K562 (cell line): ENCODE data around the gene DOCK4. TPM values are rescaled to one million over a fixed set of nuclear protein-coding genes. Genes with fewer than 3 reads are reported as not detected.

ENCODE experiments used
- ATAC-seq: fragments of 200-7000 bp; cut with Tn5 transposase; 3 replicates; pipeline ENCODE4 v1.9.1; 2020; ENCODE audit warnings: moderate library complexity
- BruUV-seq: library from RNA; stranded (reverse); fragments of 400-500 nt; replicated peaks from 2 replicates; lab custom pipeline; 2021; lab: Mats Ljungman, UMichigan
- CTCF ChIA-PET: fragments of 300-600 bp; formaldehyde crosslinking; extraction: SDS; loops from one replicate; lab custom pipeline; 2021; ENCODE audit warnings: low intra/inter-chr PET ratio; lab: Yijun Ruan, JAX
- POLR2A ChIA-PET: fragments of 300-600, 350-650 bp; sonication (Branson Sonifier 250); formaldehyde crosslinking; extraction: SDS; loops from one replicate; lab custom pipeline; 2021; ENCODE audit warnings: antibody characterized with exemption, inconsistent platforms; lab: Yijun Ruan, JAX
- DNase-seq, 4 experiments: peaks; one replicate each; pipeline versions ENCODE4 v3.0.0 to v3.0.0-alpha.2; 2011 to 2018; ENCODE audit warnings: low spot score in 3 of 4, mixed read lengths in 3 of 4; ENCODE audit errors: extremely low read depth in 1 of 4
- FAIRE-seq: peaks from 2 replicates; lab custom pipeline; 2011; peaks lifted over from hg19 to GRCh38; lab: Jason Lieb, UNC
- H2AFZ ChIP-seq: 2 replicates; pipeline ENCODE4 v1.6.0; 2011; ENCODE audit warnings: low read depth, low read length, control low read depth, inconsistent platforms
- H3K27ac ChIP-seq: fragments of 200-600 bp; 3 replicates; pipeline ENCODE4 v1.8.0; 2011; ENCODE audit warnings: low read depth, mild to moderate bottlenecking, control low read depth, inconsistent platforms, low read length, moderate library complexity, mixed read lengths; ENCODE audit errors: extremely low read depth
- H3K27me3 ChIP-seq, 2 experiments: fragments of 300-600 bp in 1 of 2; 2 replicates in 1 of 2; 3 replicates in 1 of 2; pipeline versions ENCODE4 v1.6.0 to v1.8.0; 2011; ENCODE audit warnings: inconsistent platforms in 2 of 2, low read length in 2 of 2, mild to moderate bottlenecking in 1 of 2, mixed read lengths in 1 of 2, moderate library complexity in 1 of 2; ENCODE audit not compliant: control insufficient read depth in 2 of 2, insufficient read depth in 2 of 2
- H3K36me3 ChIP-seq: fragments of 300-600 bp; 3 replicates; pipeline ENCODE4 v1.8.0; 2011; ENCODE audit warnings: mild to moderate bottlenecking, low read length, inconsistent platforms; ENCODE audit not compliant: control insufficient read depth, insufficient read depth
- H3K4me1 ChIP-seq, 2 experiments: fragments of 200-600 bp in 1 of 2; replicated peaks in 1 of 2; 2 replicates in 1 of 2; 3 replicates in 1 of 2; pipeline versions ENCODE4 v1.5.1 to v1.8.0; 2011; ENCODE audit warnings: inconsistent platforms in 2 of 2, low read length in 2 of 2, mild to moderate bottlenecking in 1 of 2, mixed read lengths in 1 of 2, moderate library complexity in 1 of 2; ENCODE audit not compliant: control insufficient read depth in 2 of 2, insufficient read depth in 2 of 2
- H3K4me2 ChIP-seq: 2 replicates; pipeline ENCODE4 v1.6.1; 2011; ENCODE audit warnings: low read length, control low read depth, inconsistent platforms, mixed read lengths; ENCODE audit not compliant: insufficient read depth
- H3K4me3 ChIP-seq: fragments of 200-600 bp; sonication (generic), shearing (Covaris generic); 2 replicates; pipeline ENCODE4 v1.5.1; 2016; ENCODE audit warnings: control low read depth, inconsistent platforms
- H3K79me2 ChIP-seq: fragments of 200-600 bp; 3 replicates; pipeline ENCODE4 v1.8.0; 2011; ENCODE audit warnings: low read length, inconsistent platforms; ENCODE audit not compliant: control insufficient read depth, insufficient read depth
- H3K9ac ChIP-seq, 2 experiments: 2 replicates each; pipeline versions ENCODE4 v1.6.0 to v1.6.1; 2011; ENCODE audit warnings: low read depth in 2 of 2, low read length in 2 of 2, control low read depth in 1 of 2, inconsistent platforms in 1 of 2, mild to moderate bottlenecking in 1 of 2, mixed read lengths in 1 of 2; ENCODE audit not compliant: insufficient read depth in 1 of 2
- H3K9me1 ChIP-seq: one replicate; pipeline ENCODE4 v1.6.0; 2011; ENCODE audit warnings: inconsistent platforms, mild to moderate bottlenecking, low read length, moderate library complexity; ENCODE audit not compliant: control insufficient read depth, insufficient read depth
- H3K9me3 ChIP-seq: replicated peaks from 2 replicates; pipeline ENCODE4 v1.5.1; 2011; ENCODE audit warnings: low read depth, low read length, inconsistent platforms; ENCODE audit not compliant: control insufficient read depth, insufficient read depth
- H4K20me1 ChIP-seq: replicated peaks from 2 replicates; pipeline ENCODE4 v1.6.1; 2011; ENCODE audit warnings: low read length, inconsistent platforms, mixed read lengths; ENCODE audit not compliant: control insufficient read depth, insufficient read depth
- CREM ChIP-seq: IDR thresholded peaks from 2 replicates; pipeline ENCODE4 v1.6.1; 2014; ENCODE audit warnings: antibody characterized with exemption, low read depth
- ID3 ChIP-seq, 2 experiments: fragments of 250-450 bp in 1 of 2; fragments of 450-650 bp in 1 of 2; sonication (Bioruptor Pico) in 1 of 2; IDR thresholded peaks; 2 replicates each; pipeline versions ENCODE4 v1.6.1 to v1.8.0; 2016 to 2021; ENCODE audit warnings: mild to moderate bottlenecking in 2 of 2, moderate library complexity in 2 of 2, missing compliant biosample characterization in 1 of 2, missing genetic modification characterization in 1 of 2
- NFIC ChIP-seq: fragments of 450-650 bp; IDR thresholded peaks from 2 replicates; pipeline ENCODE4 v1.6.1; 2017; ENCODE audit warnings: mild to moderate bottlenecking, inconsistent platforms
- REST ChIP-seq, 2 experiments: fragments of 450-650 bp; formaldehyde crosslinking in 1 of 2; IDR thresholded peaks; 2 replicates each; pipeline versions ENCODE4 v1.4.0 to v1.6.1; 2014 to 2020; ENCODE audit warnings: mild to moderate bottlenecking in 2 of 2, borderline replicate concordance in 1 of 2, low read depth in 1 of 2
- ZNF449 ChIP-seq: fragments of 250-450 bp; sonication (Bioruptor Pico); IDR thresholded peaks from 2 replicates; pipeline ENCODE4 v1.8.0; 2022; ENCODE audit warnings: moderate library complexity, mild to moderate bottlenecking, inconsistent platforms
- WGBS: fragments of 100-300 bp; shearing (Covaris generic); methylation state at CpG from one replicate; pipeline ENCODE4 v1.1.6; 2016; ENCODE audit warnings: low coverage, mixed read lengths; ENCODE audit not compliant: insufficient coverage; ENCODE audit errors: missing lambda C conversion rate; 5-methylcytosine and 5-hydroxymethylcytosine counted together
- in situ Hi-C: fragments of 300-500 bp; cut with MboI; formaldehyde crosslinking; loops from 4 replicates; pipeline ENCODE4 v1.15.0; 2018; ENCODE audit warnings: inconsistent platforms, mixed read lengths
- intact Hi-C: fragments of 100-400 bp; cut with micrococcal nuclease; formaldehyde crosslinking; loops from 2 replicates; pipeline ENCODE4 v1.14.2; 2022
- polyA plus RNA-seq, 8 experiments: library from polyadenylated mRNA; depleted of rRNA in 4 of 8; stranded (reverse) in 5 of 8; unstranded in 3 of 8; fragments of >200 nt; fragmentation: Nextera tagmentation in 2 of 8; fragmentation: Illumina TruSeq in 1 of 8; extraction: Ambion mirVana in 2 of 8; extraction: Trizol in 1 of 8; gene quantifications; 2 replicates each; pipeline versions ENCODE4 v1.2.1 to v1.2.3, GENCODE V29; 2011 to 2014; ENCODE audit warnings: inconsistent platforms in 1 of 8, missing spikeins in 1 of 8
- total RNA-seq, 7 experiments: library from RNA; depleted of rRNA in 6 of 7; stranded (reverse); fragments of >200 nt in 6 of 7; fragmentation: Illumina TruSeq in 2 of 7; extraction: Trizol in 2 of 7; gene quantifications; 2 replicates each; pipeline versions ENCODE4 v1.2.1 to v1.2.3, GENCODE V29; 2011 to 2021; ENCODE audit warnings: low replicate concordance in 1 of 7

DOCK4 gene
- total and polyA plus RNA-seq, 9 of the 15 experiments (the other 6 are each of a cell fraction or from before 2014, with no cell fraction given), result 0.42 to 5.7 (median 2.3) TPM

GRCh38 chr7:111998326-111998725, 207.9 kb downstream of the DOCK4 start:
- FAIRE-seq (no peak), DNase-seq (no peak), ATAC-seq (no peak)
- H3K9ac ChIP-seq, result no peak overlapping the region
- intact Hi-C loops (no loop called here), in situ Hi-C loops (no loop called here)
- no peaks in the 10 kb centered on the region for H4K20me1 ChIP-seq
- H3K4me1 ChIP-seq, result no peaks in the 10 kb centered on the region
- POLR2A ChIA-PET, result no interaction called here
- H3K4me3 ChIP-seq, result no peak overlapping the region
- H3K9me3 ChIP-seq, result no peaks in the 10 kb centered on the region
- BruUV-seq, result no TSS peak
- H3K4me2 ChIP-seq, result no peak overlapping the region
- H2AFZ ChIP-seq, result no peak overlapping the region
- H3K27me3 ChIP-seq, result peaks cover 0 to 2% of the 10 kb centered on the region in 2 experiments; a peak in 1 of 5 replicates
- CTCF ChIA-PET, result no interaction called here
- no peaks in the 10 kb centered on the region for H3K79me2 ChIP-seq
- no peak overlapping the region for H3K27ac ChIP-seq
- H3K9me1 ChIP-seq, result no peaks in the 10 kb centered on the region
- 1% methylated on average over 3 of the region's 3 CpGs for WGBS
- no peaks in the 10 kb centered on the region for H3K36me3 ChIP-seq
- TF ChIP-seq NFIC (no peak), REST (IDR thresholded peaks at IDR 0.05; ENCODE audit: borderline replicate concordance) (no peak), REST (CRISPR knock-in tag; IDR thresholded peaks at IDR 0.05; ENCODE audit: low read depth) (no peak), ID3 (CRISPR knock-in tag; IDR thresholded peaks at IDR 0.05) (no peak), ID3 (tag; IDR thresholded peaks at IDR 0.05) (no peak), CREM (no peak), ZNF449 (no peak)
